WERI-Rb-1 (cell line): ENCODE results near the gene CHST2.
"Not testable (repeated sequence)": the region's sequence is repeated elsewhere in the genome, so short reads cannot be mapped to it uniquely, and the experiment has no call there.

ENCODE experiments used
- DNase-seq: peaks from one replicate; pipeline ENCODE4 v3.0.0-alpha.2; 2020
- H3K27ac ChIP-seq: fragments of 250-450 bp; sonication (Bioruptor Pico); 2 replicates; pipeline ENCODE4 v1.5.1; 2020; ENCODE audit warnings: mild to moderate bottlenecking, moderate library complexity
- H3K27me3 ChIP-seq: fragments of 250-450 bp; sonication (Bioruptor Pico); 2 replicates; pipeline ENCODE4 v1.5.1; 2021; ENCODE audit warnings: mild to moderate bottlenecking, low read depth, moderate library complexity; ENCODE audit not compliant: insufficient read depth, severe bottlenecking
- H3K36me3 ChIP-seq: fragments of 250-450 bp; sonication (Bioruptor Pico); 2 replicates; pipeline ENCODE4 v1.5.1; 2020; ENCODE audit warnings: mild to moderate bottlenecking, moderate library complexity
- H3K4me3 ChIP-seq: 2 replicates; pipeline ENCODE4 v1.5.1; 2011; ENCODE audit warnings: low read depth, mild to moderate bottlenecking, control low read depth, low read length
- H3K9me3 ChIP-seq: fragments of 250-450 bp; sonication (Bioruptor Pico); 2 replicates; pipeline ENCODE4 v1.5.1; 2021; ENCODE audit warnings: mild to moderate bottlenecking, moderate library complexity; ENCODE audit not compliant: severe bottlenecking
- TF ChIP-seq, protein P1 (sequence below): IDR thresholded peaks from 2 replicates; pipeline ENCODE4 v1.5.1; 2011; ENCODE audit warnings: low read depth, mild to moderate bottlenecking, control low read depth, inconsistent platforms, low read length

Gene CHST2, protein sequence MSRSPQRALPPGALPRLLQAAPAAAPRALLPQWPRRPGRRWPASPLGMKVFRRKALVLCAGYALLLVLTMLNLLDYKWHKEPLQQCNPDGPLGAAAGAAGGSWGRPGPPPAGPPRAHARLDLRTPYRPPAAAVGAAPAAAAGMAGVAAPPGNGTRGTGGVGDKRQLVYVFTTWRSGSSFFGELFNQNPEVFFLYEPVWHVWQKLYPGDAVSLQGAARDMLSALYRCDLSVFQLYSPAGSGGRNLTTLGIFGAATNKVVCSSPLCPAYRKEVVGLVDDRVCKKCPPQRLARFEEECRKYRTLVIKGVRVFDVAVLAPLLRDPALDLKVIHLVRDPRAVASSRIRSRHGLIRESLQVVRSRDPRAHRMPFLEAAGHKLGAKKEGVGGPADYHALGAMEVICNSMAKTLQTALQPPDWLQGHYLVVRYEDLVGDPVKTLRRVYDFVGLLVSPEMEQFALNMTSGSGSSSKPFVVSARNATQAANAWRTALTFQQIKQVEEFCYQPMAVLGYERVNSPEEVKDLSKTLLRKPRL

DNA sequence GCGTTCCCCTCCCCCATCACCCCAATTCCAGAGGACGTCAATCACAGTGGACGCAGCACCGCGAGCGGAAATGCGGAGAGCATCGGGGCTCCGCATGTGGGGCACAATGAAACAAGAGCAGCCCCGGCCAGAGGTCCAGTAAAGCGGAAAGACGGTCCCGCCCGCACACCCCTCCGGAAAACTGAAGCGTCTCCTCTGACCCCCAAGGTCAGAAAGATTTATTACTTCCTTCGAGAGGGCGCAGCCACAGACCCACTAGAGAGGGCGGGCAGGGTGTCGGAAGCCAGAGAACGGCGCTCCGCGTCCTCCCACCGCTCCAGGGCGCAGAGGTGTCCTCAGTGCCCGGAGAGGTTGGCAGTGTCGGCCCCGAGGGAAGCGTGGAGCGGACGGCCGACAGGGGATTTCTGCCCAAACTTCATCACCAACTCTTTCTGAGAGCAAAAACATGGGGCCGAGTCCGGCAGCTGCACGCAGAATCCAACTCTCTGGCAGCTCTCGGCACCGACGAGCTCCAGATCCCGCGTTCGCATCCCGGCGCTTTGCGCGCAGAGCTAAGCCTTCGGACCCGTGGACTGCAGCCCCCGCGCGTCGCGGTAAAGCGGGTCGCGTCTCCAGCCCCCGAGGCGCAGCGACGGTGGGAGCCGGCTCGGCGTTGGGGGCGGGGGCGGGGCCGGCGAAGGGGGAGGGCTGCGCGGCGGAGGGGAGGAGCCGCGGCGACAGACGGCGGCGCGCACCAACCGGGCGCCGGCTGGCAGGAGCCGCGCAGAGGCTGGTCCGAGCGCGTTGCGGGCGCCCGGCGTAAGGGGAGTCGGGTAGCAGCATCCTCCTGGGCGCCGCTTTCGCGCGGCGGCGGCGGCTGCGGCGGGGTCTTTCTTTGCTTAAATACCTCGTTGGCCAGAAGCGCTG is at the start of gene CHST2:
TSS of gene CHST2 (plus strand) at position 763 of the 906 bp plus-strand sequence. CDS start 1,046 bp downstream, outside the sequence.
- TF ChIP-seq, protein P1, sequence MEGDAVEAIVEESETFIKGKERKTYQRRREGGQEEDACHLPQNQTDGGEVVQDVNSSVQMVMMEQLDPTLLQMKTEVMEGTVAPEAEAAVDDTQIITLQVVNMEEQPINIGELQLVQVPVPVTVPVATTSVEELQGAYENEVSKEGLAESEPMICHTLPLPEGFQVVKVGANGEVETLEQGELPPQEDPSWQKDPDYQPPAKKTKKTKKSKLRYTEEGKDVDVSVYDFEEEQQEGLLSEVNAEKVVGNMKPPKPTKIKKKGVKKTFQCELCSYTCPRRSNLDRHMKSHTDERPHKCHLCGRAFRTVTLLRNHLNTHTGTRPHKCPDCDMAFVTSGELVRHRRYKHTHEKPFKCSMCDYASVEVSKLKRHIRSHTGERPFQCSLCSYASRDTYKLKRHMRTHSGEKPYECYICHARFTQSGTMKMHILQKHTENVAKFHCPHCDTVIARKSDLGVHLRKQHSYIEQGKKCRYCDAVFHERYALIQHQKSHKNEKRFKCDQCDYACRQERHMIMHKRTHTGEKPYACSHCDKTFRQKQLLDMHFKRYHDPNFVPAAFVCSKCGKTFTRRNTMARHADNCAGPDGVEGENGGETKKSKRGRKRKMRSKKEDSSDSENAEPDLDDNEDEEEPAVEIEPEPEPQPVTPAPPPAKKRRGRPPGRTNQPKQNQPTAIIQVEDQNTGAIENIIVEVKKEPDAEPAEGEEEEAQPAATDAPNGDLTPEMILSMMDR = no peak
- H3K9me3 ChIP-seq = no peaks in the 10 kb centered on the region
- peak; percentile 59 for DNase-seq
- H3K4me3 ChIP-seq = peak within 1 kb of the TSS; percentile 64
- H3K27ac ChIP-seq = no peak within 1 kb of the TSS
- peaks cover 43% of the 10 kb centered on the region for H3K27me3 ChIP-seq
- H3K36me3 ChIP-seq = no peaks in the 10 kb centered on the region

DNA sequence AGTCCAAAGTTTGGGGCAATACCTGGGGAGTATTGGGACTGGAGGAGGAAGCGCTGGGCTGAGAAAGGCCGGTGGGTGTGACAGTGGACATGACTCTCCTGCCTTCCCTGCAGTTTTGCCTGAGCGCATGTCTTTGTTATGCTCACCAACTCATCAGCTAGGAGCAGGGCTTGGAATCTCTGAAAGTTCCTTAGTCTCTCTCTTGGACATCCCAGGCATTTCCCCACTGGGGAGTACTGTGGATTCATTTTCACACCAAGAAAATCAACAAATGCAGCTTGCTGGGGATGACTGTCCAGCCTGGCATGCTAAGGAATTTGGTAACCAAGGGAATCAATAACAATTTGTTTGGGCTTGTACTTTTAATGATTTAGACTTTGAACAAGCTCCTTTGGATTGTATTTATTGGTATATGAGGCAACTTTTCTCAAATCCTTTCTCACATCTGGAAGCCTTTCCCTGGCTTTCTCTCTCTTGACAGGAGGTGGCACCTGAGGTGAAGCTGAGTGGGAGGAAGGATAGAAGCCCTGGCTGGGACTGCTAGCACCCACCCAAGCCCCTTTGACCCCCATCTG is 48.5 kb upstream of the CHST2 start:
- TF ChIP-seq, protein P1 = no peak
- DNase-seq = no peak
- Histone ChIP-seq H3K27me3 (no peaks in the 10 kb centered on the region), H3K4me3 (no peak overlapping the region), H3K9me3 (peaks cover 3% of the 10 kb centered on the region), H3K36me3 (no peaks in the 10 kb centered on the region), H3K27ac (no peak overlapping the region)

DNA sequence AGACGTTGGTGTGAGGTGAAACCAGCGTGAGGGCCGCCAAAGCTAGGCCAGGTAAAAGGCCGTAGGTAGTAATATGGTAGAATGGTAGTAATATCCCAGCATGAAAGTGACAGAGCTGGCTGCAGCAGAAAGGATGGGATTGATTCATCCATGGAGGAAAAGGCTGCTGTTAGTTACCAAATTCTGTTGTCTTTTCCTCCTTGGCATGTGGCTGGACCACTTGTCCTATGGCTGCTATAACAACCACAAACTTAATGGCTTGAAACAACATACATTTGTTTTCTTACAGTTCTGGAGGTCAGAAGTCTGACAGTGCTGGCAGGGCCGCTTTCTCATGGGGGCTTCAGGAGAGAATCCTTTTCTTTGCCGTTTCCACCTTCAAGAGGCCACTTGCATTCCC is 47.8 kb upstream of the CHST2 start:
- no peak overlapping the region for H3K4me3 ChIP-seq
- no peak for DNase-seq
- TF ChIP-seq, protein P1 = no peak
- H3K27me3 ChIP-seq = no peaks in the 10 kb centered on the region
- H3K27ac ChIP-seq = no peak overlapping the region
- no peaks in the 10 kb centered on the region for H3K36me3 ChIP-seq
- peaks cover 3% of the 10 kb centered on the region for H3K9me3 ChIP-seq

DNA sequence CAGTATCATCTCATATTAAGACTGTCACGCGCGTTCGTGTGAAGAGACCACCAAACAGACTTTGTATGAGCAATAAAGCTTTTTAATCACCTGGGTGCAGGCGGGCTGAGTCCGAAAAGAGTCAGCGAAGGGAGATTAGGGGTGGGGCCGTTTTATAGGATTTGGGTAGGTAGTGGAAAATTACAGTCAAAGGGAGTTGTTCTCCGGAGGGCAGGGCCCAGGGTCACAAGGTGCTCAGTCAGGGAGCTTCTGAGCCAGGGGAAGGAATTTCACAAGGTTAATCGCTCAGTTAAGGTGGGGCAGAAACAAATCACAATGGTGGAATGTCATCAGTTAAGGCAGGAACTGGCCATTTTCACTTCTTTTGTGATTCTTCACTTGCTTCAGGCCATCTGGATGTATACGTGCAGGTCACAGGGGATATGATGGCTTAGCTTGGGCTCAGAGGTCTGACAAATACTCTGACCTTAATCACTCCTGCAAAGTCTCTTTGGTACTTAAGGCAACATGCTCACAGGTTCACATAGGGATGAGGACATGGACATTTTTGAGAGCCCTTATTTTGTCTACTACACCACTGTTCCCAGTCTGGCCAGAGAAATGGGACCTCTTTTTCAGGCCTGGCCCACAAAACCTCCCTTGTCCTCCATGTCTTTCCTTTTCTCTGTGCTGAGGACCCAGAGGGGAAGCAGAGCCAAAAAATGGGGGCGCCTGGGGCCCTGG is 47.1 kb upstream of the CHST2 start:
- not testable (repeated sequence) for H3K36me3 ChIP-seq, H3K27ac ChIP-seq, DNase-seq, H3K27me3 ChIP-seq, H3K9me3 ChIP-seq, H3K4me3 ChIP-seq

DNA sequence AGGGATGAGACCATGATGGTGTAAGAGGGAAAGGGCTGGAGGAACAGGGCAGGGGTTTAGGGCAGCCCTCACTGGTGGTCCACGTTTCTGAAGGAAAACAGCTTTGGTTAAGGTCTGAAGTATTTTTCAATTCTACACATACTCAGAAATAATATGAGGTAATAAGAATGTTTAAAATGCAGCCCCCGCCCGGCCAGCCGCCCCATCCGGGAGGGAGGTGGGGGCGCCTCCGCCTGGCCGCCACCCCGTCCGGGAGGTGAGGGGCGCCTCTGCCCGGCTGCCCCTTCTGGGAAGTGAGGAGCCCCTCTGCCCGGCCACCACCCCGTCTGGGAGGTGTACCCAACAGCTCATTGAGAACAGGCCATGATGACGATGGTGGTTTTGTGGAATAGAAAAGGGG is 46.0 kb upstream of the CHST2 start:
- not testable (repeated sequence) for H3K4me3 ChIP-seq, H3K9me3 ChIP-seq, H3K36me3 ChIP-seq, H3K27ac ChIP-seq, H3K27me3 ChIP-seq, DNase-seq

DNA sequence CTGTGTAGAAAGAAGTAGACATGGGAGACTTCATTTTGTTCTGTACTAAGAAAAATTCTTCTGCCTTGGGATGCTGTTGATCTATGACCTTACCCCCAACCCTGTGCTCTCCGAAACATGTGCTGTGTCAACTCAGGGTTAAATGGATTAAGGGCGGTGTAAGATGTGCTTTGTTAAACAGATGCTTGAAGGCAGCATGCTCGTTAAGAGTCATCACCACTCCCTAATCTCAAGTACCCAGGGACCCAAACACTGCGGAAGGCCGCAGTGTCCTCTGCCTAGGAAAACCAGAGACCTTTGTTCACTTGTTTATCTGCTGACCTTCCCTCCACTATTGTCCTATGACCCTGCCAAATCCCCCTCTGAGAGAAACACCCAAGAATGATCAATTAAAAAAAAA is 45.6 kb upstream of the CHST2 start:
- H3K9me3 ChIP-seq, H3K36me3 ChIP-seq, H3K27me3 ChIP-seq, H3K27ac ChIP-seq, DNase-seq, H3K4me3 ChIP-seq: not testable (repeated sequence)
